ENCODE results near the gene EVX2.

The EVX2 gene

GRCh38 chr2:176093145-176093897 lies 9.6 kb upstream of the EVX2 start (continued):
- TF ChIP-seq ZNF585B (tag by site-specific recombination; IDR thresholded peaks at IDR 0.05) (no peak), SP2 (tag by site-specific recombination; IDR thresholded peaks at IDR 0.05) (no peak), ZNF792 (tag by site-specific recombination; IDR thresholded peaks at IDR 0.05) (no peak), GLIS2 (tag by site-specific recombination; IDR thresholded peaks at IDR 0.05) (no peak; the same call in 1 of the 2 replicates), ZNF610 (tag by site-specific recombination; IDR thresholded peaks at IDR 0.05; ENCODE audit: borderline replicate concordance) (no peak), MZF1 (tag by site-specific recombination; IDR thresholded peaks at IDR 0.05; ENCODE audit: borderline replicate concordance) (no peak), TRIM28 (IDR thresholded peaks at IDR 0.05; ENCODE audit: borderline replicate concordance, low read length) (no peak), WT1 (tag by site-specific recombination; IDR thresholded peaks at IDR 0.05) (no peak), ZNF629 (tag by site-specific recombination; IDR thresholded peaks at IDR 0.05) (no peak), HIC1 (tag by site-specific recombination; IDR thresholded peaks at IDR 0.05) (no peak), ZBTB6 (tag by site-specific recombination; IDR thresholded peaks at IDR 0.05) (no peak), ZNF274 (IDR thresholded peaks at IDR 0.05; ENCODE audit: low read length) (no peak), ZNF274 (tag by site-specific recombination; IDR thresholded peaks at IDR 0.05; ENCODE audit: borderline replicate concordance) (no peak), ZNF837 (tag by site-specific recombination; IDR thresholded peaks at IDR 0.05) (no peak), ZNF292 (tag by site-specific recombination; IDR thresholded peaks at IDR 0.05; ENCODE audit: borderline replicate concordance, low read depth) (no peak), KLF16 (tag by site-specific recombination; IDR thresholded peaks at IDR 0.05) (no peak), ZNF664 (tag by site-specific recombination; IDR thresholded peaks at IDR 0.05) (no peak), ZBTB21 (tag by site-specific recombination; IDR thresholded peaks at IDR 0.05) (no peak), ZNF449 (tag by site-specific recombination; IDR thresholded peaks at IDR 0.05) (no peak), ZBTB1 (tag by site-specific recombination; IDR thresholded peaks at IDR 0.05) (no peak), RBAK (tag by site-specific recombination; IDR thresholded peaks at IDR 0.05) (no peak), REPIN1 (tag by site-specific recombination; IDR thresholded peaks at IDR 0.05; ENCODE audit: low read depth) (no peak), GLI2 (tag by site-specific recombination; IDR thresholded peaks at IDR 0.05; ENCODE audit: borderline replicate concordance, low read depth) (no peak), ZNF184 (tag by site-specific recombination; IDR thresholded peaks at IDR 0.05) (no peak), ZNF350 (tag by site-specific recombination; IDR thresholded peaks at IDR 0.05) (no peak), MYNN (tag by site-specific recombination; IDR thresholded peaks at IDR 0.05; ENCODE audit: borderline replicate concordance) (no peak), ZNF146 (tag by site-specific recombination; IDR thresholded peaks at IDR 0.05) (no peak), ZNF214 (tag by site-specific recombination; IDR thresholded peaks at IDR 0.05; ENCODE audit: borderline replicate concordance) (no peak), ZNF416 (tag by site-specific recombination; IDR thresholded peaks at IDR 0.05) (no peak), ZNF202 (tag by site-specific recombination; IDR thresholded peaks at IDR 0.05; ENCODE audit: borderline replicate concordance) (no peak), OVOL3 (tag by site-specific recombination; IDR thresholded peaks at IDR 0.05) (no peak), ZNF16 (tag by site-specific recombination; IDR thresholded peaks at IDR 0.05; ENCODE audit: low read depth) (no peak), ZNF24 (tag by site-specific recombination; IDR thresholded peaks at IDR 0.05) (no peak)
- TF ChIP-seq, protein P1, sequence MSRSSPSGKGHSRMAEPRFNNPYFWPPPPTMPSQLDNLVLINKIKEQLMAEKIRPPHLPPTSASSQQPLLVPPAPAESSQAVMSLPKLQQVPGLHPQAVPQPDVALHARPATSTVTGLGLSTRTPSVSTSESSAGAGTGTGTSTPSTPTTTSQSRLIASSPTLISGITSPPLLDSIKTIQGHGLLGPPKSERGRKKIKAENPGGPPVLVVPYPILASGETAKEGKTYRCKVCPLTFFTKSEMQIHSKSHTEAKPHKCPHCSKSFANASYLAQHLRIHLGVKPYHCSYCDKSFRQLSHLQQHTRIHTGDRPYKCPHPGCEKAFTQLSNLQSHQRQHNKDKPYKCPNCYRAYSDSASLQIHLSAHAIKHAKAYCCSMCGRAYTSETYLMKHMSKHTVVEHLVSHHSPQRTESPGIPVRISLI (tag by site-specific recombination; IDR thresholded peaks at IDR 0.05), result no peak
- TF ChIP-seq, protein P2, sequence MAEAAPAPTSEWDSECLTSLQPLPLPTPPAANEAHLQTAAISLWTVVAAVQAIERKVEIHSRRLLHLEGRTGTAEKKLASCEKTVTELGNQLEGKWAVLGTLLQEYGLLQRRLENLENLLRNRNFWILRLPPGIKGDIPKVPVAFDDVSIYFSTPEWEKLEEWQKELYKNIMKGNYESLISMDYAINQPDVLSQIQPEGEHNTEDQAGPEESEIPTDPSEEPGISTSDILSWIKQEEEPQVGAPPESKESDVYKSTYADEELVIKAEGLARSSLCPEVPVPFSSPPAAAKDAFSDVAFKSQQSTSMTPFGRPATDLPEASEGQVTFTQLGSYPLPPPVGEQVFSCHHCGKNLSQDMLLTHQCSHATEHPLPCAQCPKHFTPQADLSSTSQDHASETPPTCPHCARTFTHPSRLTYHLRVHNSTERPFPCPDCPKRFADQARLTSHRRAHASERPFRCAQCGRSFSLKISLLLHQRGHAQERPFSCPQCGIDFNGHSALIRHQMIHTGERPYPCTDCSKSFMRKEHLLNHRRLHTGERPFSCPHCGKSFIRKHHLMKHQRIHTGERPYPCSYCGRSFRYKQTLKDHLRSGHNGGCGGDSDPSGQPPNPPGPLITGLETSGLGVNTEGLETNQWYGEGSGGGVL (tag by site-specific recombination; IDR thresholded peaks at IDR 0.05), result no peak
